GM11168 (cell line): Measurements from ENCODE around the gene LEKR1.

Experiments
- in situ Hi-C: fragments of 300-500 bp; cut with MboI; formaldehyde crosslinking; loops from one replicate; pipeline ENCODE4 v1.12.0; 2022; ENCODE audit warnings: low sequenced_read_pairs; ENCODE audit not compliant: unreplicated experiment

Gene LEKR1

GRCh38 chr3:157030712-157031111 lies 204.6 kb downstream of the LEKR1 start:
- in situ Hi-C loops = no loop called here

GRCh38 chr3:157033001-157033400 lies 206.8 kb downstream of the LEKR1 start:
- in situ Hi-C loops = no loop called here

- in situ Hi-C loops = no loop called here
Observed at GRCh38 chr3:157040456-157040855, 214.3 kb downstream of the LEKR1 start.

- in situ Hi-C loops = no loop called here
Observed at GRCh38 chr3:157042226-157042625, 216.1 kb downstream of the LEKR1 start.

GRCh38 chr3:157043771-157044170 lies 217.6 kb downstream of the LEKR1 start:
- in situ Hi-C loops = no loop called here

GRCh38 chr3:157045238-157045850 lies 219.2 kb downstream of the LEKR1 start:
- in situ Hi-C loops = no loop called here

GRCh38 chr3:157046520-157046919 lies 220.4 kb downstream of the LEKR1 start:
- in situ Hi-C loops = no loop called here

GRCh38 chr3:157051055-157051454 lies 224.9 kb downstream of the LEKR1 start:
- in situ Hi-C loops = no loop called here

GRCh38 chr3:157051591-157051990 lies 225.4 kb downstream of the LEKR1 start:
- in situ Hi-C loops = no loop called here

GRCh38 chr3:157056035-157056434 lies 229.9 kb downstream of the LEKR1 start:
- in situ Hi-C loops = no loop called here

GRCh38 chr3:157058392-157059071 lies 232.4 kb downstream of the LEKR1 start:
- in situ Hi-C loops = no loop called here

- in situ Hi-C loops = no loop called here
Observed at GRCh38 chr3:157059181-157059580, 233.0 kb downstream of the LEKR1 start.

- in situ Hi-C loops = no loop called here
Observed at GRCh38 chr3:157059661-157060060, 233.5 kb downstream of the LEKR1 start.

GRCh38 chr3:157061265-157061664 lies 235.1 kb downstream of the LEKR1 start:
- in situ Hi-C loops = no loop called here

- in situ Hi-C loops = no loop called here
Observed at GRCh38 chr3:157063469-157063868, 237.3 kb downstream of the LEKR1 start.

- in situ Hi-C loops = no loop called here
Observed at GRCh38 chr3:157063926-157064325, 237.8 kb downstream of the LEKR1 start.

- in situ Hi-C loops = no loop called here
Observed at GRCh38 chr3:157064402-157064801, 238.2 kb downstream of the LEKR1 start.

GRCh38 chr3:157065201-157065600 lies 239.0 kb downstream of the LEKR1 start:
- in situ Hi-C loops = no loop called here

- in situ Hi-C loops = no loop called here
Observed at GRCh38 chr3:157066335-157067098, 240.4 kb downstream of the LEKR1 start.

GRCh38 chr3:157067114-157067513 lies 241.0 kb downstream of the LEKR1 start:
- in situ Hi-C loops = no loop called here

GRCh38 chr3:157069406-157069805 lies 243.3 kb downstream of the LEKR1 start:
- in situ Hi-C loops = no loop called here
